ENCODE measurements around the gene OR2B2. TPM values are rescaled to one million over a fixed set of nuclear protein-coding genes. Genes with fewer than 3 reads are reported as not detected.

The OR2B2 gene
- total and polyA plus RNA-seq, 2 of the 4 experiments (the other 2 are of a cell fraction), result not detected

DNA sequence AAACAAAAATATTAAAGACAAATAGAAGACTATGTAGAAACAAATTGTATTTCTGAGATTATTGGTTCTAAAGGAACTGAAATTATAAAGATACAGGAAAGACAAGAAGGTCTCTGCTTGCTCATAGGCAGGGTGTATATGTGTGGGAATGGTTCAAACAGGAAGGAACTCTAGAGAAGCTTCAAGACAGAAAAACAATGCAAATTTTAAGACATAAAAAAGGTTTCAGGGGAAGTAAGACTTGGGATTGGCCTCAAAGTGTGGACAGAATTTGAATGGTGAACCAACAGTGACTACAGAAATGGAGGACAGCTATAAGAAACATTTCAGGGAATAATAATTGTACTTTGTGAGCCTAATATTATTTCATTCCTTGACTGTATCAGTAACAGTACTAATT, 50.3 kb downstream of the OR2B2 start:
- ATAC-seq (ENCODE audit: low read depth), result no peak
- intact Hi-C loops (cut with micrococcal nuclease) (no loop called here), dilution Hi-C loops (cut with HindIII; ENCODE audit: low sequenced_read_pairs, unreplicated experiment) (no loop called here), in situ Hi-C loops (cut with MboI; ENCODE audit: low sequenced_read_pairs) (no loop called here)
- Histone ChIP-seq H2BK5ac (ENCODE audit: low read depth, low read length, poor library complexity, severe bottlenecking) (no peak overlapping the region), H3K4me1 (ENCODE audit: control insufficient read depth, insufficient read depth, low read length) (peaks cover 8% of the 10 kb centered on the region), H2AK5ac (ENCODE audit: low read depth, low read length) (no peak overlapping the region), H3K56ac (ENCODE audit: extremely low read depth, insufficient read depth, low read length) (no peak overlapping the region), H3K79me1 (ENCODE audit: low read depth in 1 of 2, low read length in 2 of 2) (peaks cover 0 to 5% of the 10 kb centered on the region in 2 experiments; a peak in 1 of 4 replicates), H3K9me3 (ENCODE audit: control insufficient read depth, insufficient read depth, low read length) (no peaks in the 10 kb centered on the region), H2AFZ (replicated peaks; ENCODE audit: low read length, poor library complexity) (no peak overlapping the region), H3K4me3 (ENCODE audit: insufficient read depth, low read depth, low read length) (no peak overlapping the region), H4K91ac (ENCODE audit: insufficient read depth, low read depth, low read length) (no peak overlapping the region), H3K9me1 (ENCODE audit: insufficient read depth, low read length) (peaks cover 4% of the 10 kb centered on the region; the same call in 1 of the 2 replicates), H2AK9ac (replicated peaks; ENCODE audit: low read depth, low read length, poor library complexity) (no peak overlapping the region), H3K4ac (ENCODE audit: low read depth, low read length) (no peak overlapping the region), H2BK120ac (ENCODE audit: low read depth, low read length) (no peak overlapping the region), H3K36me3 (ENCODE audit: control insufficient read depth, insufficient read depth, low read length) (no peaks in the 10 kb centered on the region), H3K14ac (replicated peaks; ENCODE audit: low read depth, low read length) (no peak overlapping the region), H3K27ac (ENCODE audit: insufficient read depth, low read length) (no peak overlapping the region), H4K20me1 (ENCODE audit: insufficient read depth, low read length) (no peaks in the 10 kb centered on the region), H4K8ac (ENCODE audit: low read depth in 2 of 2, low read length in 2 of 2) (no peak overlapping the region), H4K5ac (ENCODE audit: low read depth, low read length) (no peak overlapping the region), H2BK15ac (ENCODE audit: low read depth, low read length) (no peak overlapping the region), H3K4me2 (ENCODE audit: low read depth, low read length) (no peak overlapping the region), H3K18ac (ENCODE audit: low read depth, low read length) (no peak overlapping the region), H2BK20ac (ENCODE audit: low read depth, low read length) (no peak overlapping the region), H3K23ac (ENCODE audit: low read depth, low read length) (no peak overlapping the region), H3K27me3 (ENCODE audit: control insufficient read depth, insufficient read depth, low read length) (no peaks in the 10 kb centered on the region), H3K9ac (ENCODE audit: low read depth, low read length) (no peak overlapping the region)
- DNase-seq, result no peak
- ChIA-PET POLR2A (ENCODE audit: unreplicated experiment) (no interaction called here), CTCF (interaction anchor here (0.7 kb wide), 1 partner anchor 10 kb away, joined by 3 read pairs; no protein-coding TSS in a partner anchor)
- BruUV-seq (replicated peaks), result no TSS peak
- TF ChIP-seq SMC3 (IDR thresholded peaks at IDR 0.05; ENCODE audit: low read depth, low read length), result no peak
- TF ChIP-seq, protein P1, sequence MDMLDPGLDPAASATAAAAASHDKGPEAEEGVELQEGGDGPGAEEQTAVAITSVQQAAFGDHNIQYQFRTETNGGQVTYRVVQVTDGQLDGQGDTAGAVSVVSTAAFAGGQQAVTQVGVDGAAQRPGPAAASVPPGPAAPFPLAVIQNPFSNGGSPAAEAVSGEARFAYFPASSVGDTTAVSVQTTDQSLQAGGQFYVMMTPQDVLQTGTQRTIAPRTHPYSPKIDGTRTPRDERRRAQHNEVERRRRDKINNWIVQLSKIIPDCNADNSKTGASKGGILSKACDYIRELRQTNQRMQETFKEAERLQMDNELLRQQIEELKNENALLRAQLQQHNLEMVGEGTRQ (IDR thresholded peaks at IDR 0.05; ENCODE audit: low read depth, low read length), result no peak
- no peak for TF ChIP-seq CEBPB (IDR thresholded peaks at IDR 0.05; ENCODE audit: low read depth, low read length)
- TF ChIP-seq FOS (IDR thresholded peaks at IDR 0.05; ENCODE audit: low read depth, low read length), result no peak
- TF ChIP-seq MAZ (IDR thresholded peaks at IDR 0.05; ENCODE audit: borderline replicate concordance, low read depth, low read length), result no peak
- TF ChIP-seq RAD21 (IDR thresholded peaks at IDR 0.05; ENCODE audit: low read length), result no peak
- TF ChIP-seq MXI1 (IDR thresholded peaks at IDR 0.05; ENCODE audit: borderline replicate concordance, low read depth, low read length), result no peak
- no peak for TF ChIP-seq NFE2L2 (IDR thresholded peaks at IDR 0.05; ENCODE audit: low read depth, low read length)
- TF ChIP-seq RCOR1 (IDR thresholded peaks at IDR 0.05; ENCODE audit: insufficient replicate concordance, low read length), result no peak
- TF ChIP-seq CHD1 (IDR thresholded peaks at IDR 0.05; ENCODE audit: low read depth, low read length), result no peak
- no peak for TF ChIP-seq POLR2A (IDR thresholded peaks at IDR 0.05; ENCODE audit: low read depth, low read length)
- TF ChIP-seq RFX5 (IDR thresholded peaks at IDR 0.05; ENCODE audit: low read depth, low read length), result no peak
- TF ChIP-seq BHLHE40 (IDR thresholded peaks at IDR 0.05; ENCODE audit: low read depth, low read length), result no peak
- no peak for TF ChIP-seq MAFK (IDR thresholded peaks at IDR 0.05; ENCODE audit: low read depth, low read length)
- TF ChIP-seq, protein P2, sequence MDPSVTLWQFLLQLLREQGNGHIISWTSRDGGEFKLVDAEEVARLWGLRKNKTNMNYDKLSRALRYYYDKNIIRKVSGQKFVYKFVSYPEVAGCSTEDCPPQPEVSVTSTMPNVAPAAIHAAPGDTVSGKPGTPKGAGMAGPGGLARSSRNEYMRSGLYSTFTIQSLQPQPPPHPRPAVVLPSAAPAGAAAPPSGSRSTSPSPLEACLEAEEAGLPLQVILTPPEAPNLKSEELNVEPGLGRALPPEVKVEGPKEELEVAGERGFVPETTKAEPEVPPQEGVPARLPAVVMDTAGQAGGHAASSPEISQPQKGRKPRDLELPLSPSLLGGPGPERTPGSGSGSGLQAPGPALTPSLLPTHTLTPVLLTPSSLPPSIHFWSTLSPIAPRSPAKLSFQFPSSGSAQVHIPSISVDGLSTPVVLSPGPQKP (IDR thresholded peaks at IDR 0.05; ENCODE audit: borderline replicate concordance, low read depth, low read length), result no peak
- TF ChIP-seq, protein P3, sequence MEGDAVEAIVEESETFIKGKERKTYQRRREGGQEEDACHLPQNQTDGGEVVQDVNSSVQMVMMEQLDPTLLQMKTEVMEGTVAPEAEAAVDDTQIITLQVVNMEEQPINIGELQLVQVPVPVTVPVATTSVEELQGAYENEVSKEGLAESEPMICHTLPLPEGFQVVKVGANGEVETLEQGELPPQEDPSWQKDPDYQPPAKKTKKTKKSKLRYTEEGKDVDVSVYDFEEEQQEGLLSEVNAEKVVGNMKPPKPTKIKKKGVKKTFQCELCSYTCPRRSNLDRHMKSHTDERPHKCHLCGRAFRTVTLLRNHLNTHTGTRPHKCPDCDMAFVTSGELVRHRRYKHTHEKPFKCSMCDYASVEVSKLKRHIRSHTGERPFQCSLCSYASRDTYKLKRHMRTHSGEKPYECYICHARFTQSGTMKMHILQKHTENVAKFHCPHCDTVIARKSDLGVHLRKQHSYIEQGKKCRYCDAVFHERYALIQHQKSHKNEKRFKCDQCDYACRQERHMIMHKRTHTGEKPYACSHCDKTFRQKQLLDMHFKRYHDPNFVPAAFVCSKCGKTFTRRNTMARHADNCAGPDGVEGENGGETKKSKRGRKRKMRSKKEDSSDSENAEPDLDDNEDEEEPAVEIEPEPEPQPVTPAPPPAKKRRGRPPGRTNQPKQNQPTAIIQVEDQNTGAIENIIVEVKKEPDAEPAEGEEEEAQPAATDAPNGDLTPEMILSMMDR (conservative IDR thresholded peaks at IDR 0.05; ENCODE audit: low read depth, low read length), result no peak

All from IMR-90 (cell line).